Measurements from ENCODE around the gene REV3L.

The REV3L gene

GRCh38 chr6:111502154-111502553 is 19.1 kb upstream of the REV3L start:
- no peaks in the 10 kb centered on the region for H3K36me3 ChIP-seq (replicated peaks; ENCODE audit: low read depth, low read length)
- no peak overlapping the region for H2AFZ ChIP-seq (ENCODE audit: low read depth, low read length)
- no peaks in the 10 kb centered on the region for H3K4me1 ChIP-seq (ENCODE audit: low read length)
- no peak overlapping the region for H3K9ac ChIP-seq (ENCODE audit: low read length)
- no peaks in the 10 kb centered on the region for H3K9me3 ChIP-seq (ENCODE audit: insufficient read depth, low read length)
- no peaks in the 10 kb centered on the region for H3K27me3 ChIP-seq (ENCODE audit: low read depth, low read length)
- H3K79me2 ChIP-seq (ENCODE audit: low read length) = 0 out of 2 replicates have a peak, but pooled peaks cover 2% of the 10 kb centered on the region
- no peak overlapping the region for H3K27ac ChIP-seq (ENCODE audit: low read length)
- H3K4me3 ChIP-seq (ENCODE audit: low read length) = no peak overlapping the region
- no peak overlapping the region for H3K4me2 ChIP-seq (ENCODE audit: low read length)
- TF ChIP-seq, protein P1, sequence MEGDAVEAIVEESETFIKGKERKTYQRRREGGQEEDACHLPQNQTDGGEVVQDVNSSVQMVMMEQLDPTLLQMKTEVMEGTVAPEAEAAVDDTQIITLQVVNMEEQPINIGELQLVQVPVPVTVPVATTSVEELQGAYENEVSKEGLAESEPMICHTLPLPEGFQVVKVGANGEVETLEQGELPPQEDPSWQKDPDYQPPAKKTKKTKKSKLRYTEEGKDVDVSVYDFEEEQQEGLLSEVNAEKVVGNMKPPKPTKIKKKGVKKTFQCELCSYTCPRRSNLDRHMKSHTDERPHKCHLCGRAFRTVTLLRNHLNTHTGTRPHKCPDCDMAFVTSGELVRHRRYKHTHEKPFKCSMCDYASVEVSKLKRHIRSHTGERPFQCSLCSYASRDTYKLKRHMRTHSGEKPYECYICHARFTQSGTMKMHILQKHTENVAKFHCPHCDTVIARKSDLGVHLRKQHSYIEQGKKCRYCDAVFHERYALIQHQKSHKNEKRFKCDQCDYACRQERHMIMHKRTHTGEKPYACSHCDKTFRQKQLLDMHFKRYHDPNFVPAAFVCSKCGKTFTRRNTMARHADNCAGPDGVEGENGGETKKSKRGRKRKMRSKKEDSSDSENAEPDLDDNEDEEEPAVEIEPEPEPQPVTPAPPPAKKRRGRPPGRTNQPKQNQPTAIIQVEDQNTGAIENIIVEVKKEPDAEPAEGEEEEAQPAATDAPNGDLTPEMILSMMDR (IDR thresholded peaks at IDR 0.05; ENCODE audit: low read depth, low read length) = no peak
- TF ChIP-seq EZH2phosphoT487 (IDR thresholded peaks at IDR 0.05; ENCODE audit: low read depth) = no peak
- H4K20me1 ChIP-seq (ENCODE audit: insufficient read depth, low read length) = no peaks in the 10 kb centered on the region

GRCh38 chr6:111499269-111499793 is 16.3 kb upstream of the REV3L start:
- no peaks in the 10 kb centered on the region for H3K9me3 ChIP-seq (ENCODE audit: insufficient read depth, low read length)
- no peaks in the 10 kb centered on the region for H4K20me1 ChIP-seq (ENCODE audit: insufficient read depth, low read length)
- no peak overlapping the region for H2AFZ ChIP-seq (ENCODE audit: low read depth, low read length)
- H3K4me3 ChIP-seq (ENCODE audit: low read length) = no peak overlapping the region
- H3K4me1 ChIP-seq (ENCODE audit: low read length) = no peaks in the 10 kb centered on the region
- H3K36me3 ChIP-seq (replicated peaks; ENCODE audit: low read depth, low read length) = no peaks in the 10 kb centered on the region
- no peak overlapping the region for H3K27ac ChIP-seq (ENCODE audit: low read length)
- no peak for TF ChIP-seq EZH2phosphoT487 (IDR thresholded peaks at IDR 0.05; ENCODE audit: low read depth)
- no peak overlapping the region for H3K4me2 ChIP-seq (ENCODE audit: low read length)
- 0 out of 2 replicates have a peak, but pooled peaks cover 8% of the 10 kb centered on the region for H3K79me2 ChIP-seq (ENCODE audit: low read length)
- H3K9ac ChIP-seq (ENCODE audit: low read length) = no peak overlapping the region
- no peaks in the 10 kb centered on the region for H3K27me3 ChIP-seq (ENCODE audit: low read depth, low read length)

- Histone ChIP-seq H3K27ac (ENCODE audit: low read length) (no peak overlapping the region), H3K9ac (ENCODE audit: low read length) (no peak overlapping the region), H3K79me2 (ENCODE audit: low read length) (0 out of 2 replicates have a peak, but pooled peaks cover 5% of the 10 kb centered on the region), H3K27me3 (ENCODE audit: low read depth, low read length) (no peaks in the 10 kb centered on the region), H3K9me3 (ENCODE audit: insufficient read depth, low read length) (no peaks in the 10 kb centered on the region), H3K4me2 (ENCODE audit: low read length) (no peak overlapping the region), H3K4me1 (ENCODE audit: low read length) (no peaks in the 10 kb centered on the region), H3K4me3 (ENCODE audit: low read length) (no peak overlapping the region), H3K36me3 (replicated peaks; ENCODE audit: low read depth, low read length) (no peaks in the 10 kb centered on the region), H4K20me1 (ENCODE audit: insufficient read depth, low read length) (no peaks in the 10 kb centered on the region), H2AFZ (ENCODE audit: low read depth, low read length) (no peak overlapping the region)
- TF ChIP-seq, protein P1 (IDR thresholded peaks at IDR 0.05; ENCODE audit: low read depth, low read length) = no peak
- TF ChIP-seq EZH2phosphoT487 (IDR thresholded peaks at IDR 0.05; ENCODE audit: low read depth) = no peak
Observed at GRCh38 chr6:111494951-111495635, 12.1 kb upstream of the REV3L start.

GRCh38 chr6:111492499-111492898 is 9.5 kb upstream of the REV3L start:
- Histone ChIP-seq H3K79me2 (ENCODE audit: low read length) (peaks cover 26% of the 10 kb centered on the region), H4K20me1 (ENCODE audit: insufficient read depth, low read length) (no peaks in the 10 kb centered on the region)
- TF ChIP-seq EZH2phosphoT487 (IDR thresholded peaks at IDR 0.05; ENCODE audit: low read depth) = no peak
- TF ChIP-seq, protein P1 (IDR thresholded peaks at IDR 0.05; ENCODE audit: low read depth, low read length) = no peak

More at GRCh38 chr6:111492499-111492898, 9.5 kb upstream of the REV3L start:
- Histone ChIP-seq H3K4me3 (ENCODE audit: low read length) (no peak overlapping the region), H3K4me1 (ENCODE audit: low read length) (peaks cover 7% of the 10 kb centered on the region), H2AFZ (ENCODE audit: low read depth, low read length) (no peak overlapping the region), H3K9ac (ENCODE audit: low read length) (no peak overlapping the region), H3K27ac (ENCODE audit: low read length) (no peak overlapping the region), H3K9me3 (ENCODE audit: insufficient read depth, low read length) (no peaks in the 10 kb centered on the region), H3K27me3 (ENCODE audit: low read depth, low read length) (no peaks in the 10 kb centered on the region), H3K4me2 (ENCODE audit: low read length) (no peak overlapping the region), H3K36me3 (replicated peaks; ENCODE audit: low read depth, low read length) (no peaks in the 10 kb centered on the region)

All from OCI-LY3 (cell line).